NCI-H2107 treated with DMSO at 0.1 percent for 48 hours (cell line): Measurements from ENCODE around the gene RASGRP4.
"Not testable (repeated sequence)": the region's sequence is repeated elsewhere in the genome, so short reads cannot be mapped to it uniquely, and the experiment has no call there.

Experiments
- DNase-seq: peaks from one replicate; lab custom pipeline; 2025; ENCODE audit not compliant: unreplicated experiment; lab: John Stamatoyannopoulos, UW

The RASGRP4 gene

DNA sequence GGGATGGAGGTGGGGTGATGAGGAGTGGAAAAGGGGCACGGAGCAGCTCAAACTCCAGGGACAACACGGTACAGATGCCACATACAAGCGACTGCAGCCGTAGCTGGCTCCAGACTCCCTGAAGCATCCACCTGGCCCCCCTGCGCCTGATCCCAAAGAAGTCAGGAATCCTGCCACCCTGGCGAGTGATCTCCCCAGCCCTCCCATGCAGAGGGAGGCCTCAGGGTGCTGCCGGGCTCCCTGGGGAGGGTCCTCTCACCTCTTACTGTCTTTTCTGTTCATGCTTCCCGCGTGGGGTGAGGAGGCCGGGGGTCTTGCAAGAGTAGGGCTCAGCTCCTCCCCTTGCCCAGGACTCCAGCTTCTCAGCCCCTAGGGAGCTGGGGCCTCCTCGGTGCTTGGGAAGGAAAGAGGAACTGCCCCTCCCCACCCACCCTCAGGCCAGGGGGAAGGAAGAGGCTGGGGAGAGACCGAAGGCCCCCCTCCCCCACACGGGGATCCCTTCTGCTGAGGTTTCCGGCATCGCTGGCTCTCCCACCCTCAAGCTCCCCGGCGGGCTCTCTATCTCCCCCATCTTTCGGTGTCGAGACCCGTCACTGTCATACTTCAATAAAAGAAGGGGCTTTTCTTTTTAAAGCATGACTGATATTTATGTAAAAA is at the start of gene RASGRP4:
Gene RASGRP4 (minus strand): TSS at position 410 of the 657 bp plus-strand sequence. CDS start 128 bp downstream, at position 282.
- DNase-seq: no peak

- no peak for DNase-seq
These were observed 49.2 kb upstream of the RASGRP4 start for GRCh38 chr19:38475176-38475575.

DNA sequence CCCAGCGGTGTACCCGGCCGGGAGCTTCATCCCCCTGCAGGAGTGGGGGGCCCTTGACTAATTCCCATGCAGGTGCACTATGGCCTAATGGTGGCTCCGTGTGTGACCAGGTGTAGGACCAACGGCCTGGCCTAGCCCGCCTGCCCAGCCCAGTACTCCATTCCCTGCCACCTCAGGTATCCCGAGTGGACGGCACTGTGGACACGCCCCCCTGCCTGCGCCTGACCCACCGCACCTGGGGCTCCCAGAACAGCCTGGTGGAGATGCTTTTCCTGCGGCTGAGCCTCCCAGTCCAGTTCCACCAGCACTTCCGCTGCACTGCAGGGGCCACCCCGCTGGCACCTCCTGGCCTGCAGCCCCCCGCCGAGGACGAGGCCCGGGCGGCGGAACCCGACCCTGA is 47.2 kb upstream of the RASGRP4 start:
- DNase-seq: no peak

GRCh38 chr19:38472725-38473124 is 46.7 kb upstream of the RASGRP4 start:
- not testable (repeated sequence) for DNase-seq

- no peak for DNase-seq
These were observed 44.9 kb upstream of the RASGRP4 start for GRCh38 chr19:38470788-38471480.

DNA sequence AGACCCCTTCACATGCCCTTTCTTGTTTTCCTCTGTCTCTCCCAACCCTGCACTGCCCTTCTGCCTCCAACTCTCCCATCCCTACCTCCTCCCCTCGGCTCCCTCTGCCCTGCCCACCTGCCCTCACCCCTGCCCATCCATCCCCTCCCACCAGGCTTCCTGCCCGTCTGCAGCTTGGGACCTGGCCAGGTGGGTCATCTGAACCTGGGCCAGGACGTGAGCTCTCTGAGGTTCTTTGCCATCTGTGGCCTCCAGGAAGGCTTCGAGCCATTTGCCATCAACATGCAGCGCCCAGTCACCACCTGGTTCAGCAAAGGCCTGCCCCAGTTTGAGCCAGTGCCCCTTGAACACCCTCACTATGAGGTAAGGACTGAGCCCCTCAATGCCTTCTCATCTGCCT is 43.1 kb upstream of the RASGRP4 start:
- no peak for DNase-seq

DNA sequence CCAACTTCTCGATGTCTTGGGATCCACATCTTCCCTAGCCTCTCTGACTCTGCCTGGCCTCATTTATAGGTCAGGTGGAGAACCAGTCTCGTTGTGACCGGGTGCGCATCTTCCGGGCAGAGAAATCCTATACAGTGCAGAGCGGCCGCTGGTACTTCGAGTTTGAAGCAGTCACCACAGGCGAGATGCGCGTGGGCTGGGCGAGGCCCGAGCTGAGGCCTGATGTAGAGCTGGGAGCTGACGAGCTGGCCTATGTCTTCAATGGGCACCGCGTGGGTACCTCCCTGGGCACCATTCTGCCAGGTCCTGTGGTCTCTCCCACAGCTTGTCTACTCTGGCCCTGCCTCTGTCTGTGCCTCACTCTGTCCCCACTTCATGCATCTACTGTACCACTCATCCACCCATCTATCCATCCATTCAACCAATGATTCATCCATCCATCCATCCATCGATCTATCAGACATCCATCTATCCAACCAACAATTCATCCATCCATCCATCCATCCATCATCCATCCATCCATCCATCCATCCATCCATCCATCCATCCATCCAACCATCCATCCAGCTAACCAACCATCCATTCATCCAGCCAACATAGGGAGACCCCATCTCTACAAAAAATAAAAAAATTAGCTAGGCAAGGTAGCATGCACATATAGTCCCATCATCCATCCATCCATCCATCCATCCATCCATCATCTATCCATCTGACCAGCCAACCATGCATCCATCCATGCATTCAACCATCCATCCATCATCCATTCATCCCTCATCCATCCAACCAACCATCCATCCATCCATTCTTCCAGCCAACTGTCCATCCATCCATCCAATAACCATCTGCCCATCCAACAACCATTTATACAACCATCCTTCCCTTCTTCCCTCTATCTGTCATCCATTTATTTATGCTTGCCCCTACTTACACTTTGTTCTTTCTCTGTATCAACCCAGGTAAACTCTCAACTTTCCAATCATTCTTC is 41.8 kb upstream of the RASGRP4 start:
- DNase-seq: no peak

DNA sequence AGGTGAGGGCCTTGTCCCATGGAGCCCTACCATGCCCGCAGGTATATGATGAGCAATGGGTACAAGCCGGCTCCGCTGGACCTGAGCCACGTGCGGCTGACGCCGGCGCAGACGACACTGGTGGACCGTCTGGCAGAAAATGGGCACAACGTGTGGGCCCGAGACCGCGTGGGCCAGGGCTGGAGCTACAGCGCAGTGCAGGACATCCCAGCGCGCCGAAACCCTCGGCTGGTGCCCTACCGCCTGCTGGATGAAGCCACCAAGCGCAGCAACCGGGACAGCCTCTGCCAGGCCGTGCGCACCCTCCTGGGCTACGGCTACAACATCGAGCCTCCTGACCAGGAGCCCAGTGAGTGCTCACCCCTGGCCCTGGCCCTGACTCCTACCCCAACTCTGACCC is 40.0 kb upstream of the RASGRP4 start:
- DNase-seq: no peak

DNA sequence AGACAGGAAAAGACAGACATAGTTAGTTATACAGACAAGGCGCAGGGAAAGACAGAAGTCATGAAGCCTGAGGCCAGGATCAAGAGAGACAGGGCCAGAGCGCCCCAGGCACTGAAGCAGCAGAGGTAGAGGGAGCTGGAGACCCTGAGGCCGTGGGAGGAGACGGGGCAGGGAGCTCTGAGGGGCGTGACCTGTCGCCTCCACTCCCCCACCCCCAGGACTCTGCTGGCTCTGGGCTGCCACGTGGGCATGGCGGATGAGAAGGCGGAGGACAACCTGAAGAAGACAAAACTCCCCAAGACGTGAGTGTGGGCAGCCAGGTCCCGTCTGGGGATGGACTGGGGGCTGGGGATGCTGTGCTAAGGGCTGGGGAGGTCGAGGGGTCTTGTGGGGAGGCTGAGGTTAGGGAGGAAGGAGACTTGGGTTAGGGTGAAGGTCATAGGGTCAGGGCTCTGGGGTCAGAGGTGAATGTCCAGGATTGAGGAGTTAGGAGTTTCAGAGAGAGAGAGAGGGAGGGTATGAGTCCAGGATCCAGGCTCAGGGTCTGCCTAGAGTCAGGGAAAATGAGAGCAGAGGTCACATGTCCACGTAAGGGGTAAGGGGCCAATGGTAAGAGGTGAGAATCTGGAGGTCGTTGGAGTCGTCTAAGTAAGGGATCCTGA is 38.5 kb upstream of the RASGRP4 start:
- no peak for DNase-seq

DNA sequence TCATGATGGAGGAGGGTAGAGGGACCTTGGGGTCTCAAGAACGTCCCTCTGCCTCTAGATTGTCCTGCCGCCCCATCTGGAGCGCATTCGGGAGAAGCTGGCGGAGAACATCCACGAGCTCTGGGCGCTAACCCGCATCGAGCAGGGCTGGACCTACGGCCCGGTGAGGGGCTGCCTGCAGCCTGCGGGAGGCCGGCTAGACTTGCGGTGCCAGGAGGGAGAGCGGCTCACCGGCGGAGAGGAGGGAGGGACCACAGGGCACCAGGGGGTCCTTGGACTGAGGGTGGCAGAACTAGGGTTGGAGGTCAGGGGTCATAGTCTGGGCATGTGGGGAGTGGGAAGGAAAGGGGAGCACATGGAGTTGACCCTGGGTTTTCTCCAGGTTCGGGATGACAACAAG is 37.3 kb upstream of the RASGRP4 start:
- no peak for DNase-seq

GRCh38 chr19:38458991-38459390 is 33.0 kb upstream of the RASGRP4 start:
- DNase-seq: no peak

- no peak for DNase-seq
These were observed 31.8 kb upstream of the RASGRP4 start for GRCh38 chr19:38457690-38458405.

DNA sequence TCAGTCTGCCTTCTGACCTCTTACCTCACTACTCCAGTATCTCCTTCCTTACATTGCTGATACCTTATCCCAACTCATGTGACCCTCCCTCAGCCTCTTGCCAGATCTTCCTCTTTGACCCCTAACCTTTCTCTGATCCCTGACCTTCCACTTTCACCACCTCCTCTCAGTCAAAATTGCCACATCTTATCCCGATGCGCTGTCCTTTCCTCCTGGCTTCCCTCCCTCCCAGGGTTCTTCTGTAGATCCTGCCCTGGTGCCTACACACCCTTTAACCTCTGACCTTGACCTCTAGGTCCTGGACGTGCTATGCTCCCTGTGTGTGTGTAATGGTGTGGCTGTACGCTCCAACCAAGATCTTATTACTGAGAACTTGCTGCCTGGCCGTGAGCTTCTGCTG is 31.2 kb upstream of the RASGRP4 start:
- DNase-seq: no peak

DNA sequence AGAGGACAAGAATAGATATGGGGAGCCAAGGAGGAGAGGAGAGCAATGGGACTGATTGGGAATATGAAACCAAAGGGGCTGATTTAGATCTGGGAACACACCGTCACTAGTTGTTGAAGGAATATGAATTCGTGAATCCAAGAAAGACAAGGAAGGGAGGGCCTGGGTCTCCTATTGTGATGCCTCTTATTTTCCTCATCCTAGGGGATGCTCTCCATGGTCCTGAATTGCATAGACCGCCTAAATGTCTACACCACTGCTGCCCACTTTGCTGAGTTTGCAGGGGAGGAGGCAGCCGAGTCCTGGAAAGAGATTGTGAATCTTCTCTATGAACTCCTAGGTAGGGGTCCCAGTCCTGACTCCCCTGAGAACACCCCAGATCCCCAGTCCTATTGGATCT is 29.0 kb upstream of the RASGRP4 start:
- DNase-seq: no peak

DNA sequence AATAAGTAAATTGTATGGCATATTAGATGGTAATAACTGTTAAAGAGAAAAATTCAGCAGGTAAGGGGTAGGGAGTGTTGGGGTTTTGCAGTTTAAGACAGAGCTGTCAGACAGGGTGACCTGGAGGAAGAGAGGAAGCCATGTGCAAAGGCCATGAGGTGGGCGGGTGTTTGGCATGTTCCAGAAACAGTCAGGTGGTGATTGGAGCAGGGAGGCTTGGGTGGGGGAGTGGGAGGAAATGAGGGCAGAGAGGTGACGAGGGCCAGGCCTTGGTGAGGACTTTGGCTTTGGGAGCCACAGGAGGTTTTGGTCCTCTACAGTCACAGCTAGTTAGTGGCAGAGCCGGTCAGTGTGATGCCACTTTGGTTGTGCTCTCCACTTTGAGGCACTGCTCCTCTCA is 27.6 kb upstream of the RASGRP4 start:
- DNase-seq: no peak

DNA sequence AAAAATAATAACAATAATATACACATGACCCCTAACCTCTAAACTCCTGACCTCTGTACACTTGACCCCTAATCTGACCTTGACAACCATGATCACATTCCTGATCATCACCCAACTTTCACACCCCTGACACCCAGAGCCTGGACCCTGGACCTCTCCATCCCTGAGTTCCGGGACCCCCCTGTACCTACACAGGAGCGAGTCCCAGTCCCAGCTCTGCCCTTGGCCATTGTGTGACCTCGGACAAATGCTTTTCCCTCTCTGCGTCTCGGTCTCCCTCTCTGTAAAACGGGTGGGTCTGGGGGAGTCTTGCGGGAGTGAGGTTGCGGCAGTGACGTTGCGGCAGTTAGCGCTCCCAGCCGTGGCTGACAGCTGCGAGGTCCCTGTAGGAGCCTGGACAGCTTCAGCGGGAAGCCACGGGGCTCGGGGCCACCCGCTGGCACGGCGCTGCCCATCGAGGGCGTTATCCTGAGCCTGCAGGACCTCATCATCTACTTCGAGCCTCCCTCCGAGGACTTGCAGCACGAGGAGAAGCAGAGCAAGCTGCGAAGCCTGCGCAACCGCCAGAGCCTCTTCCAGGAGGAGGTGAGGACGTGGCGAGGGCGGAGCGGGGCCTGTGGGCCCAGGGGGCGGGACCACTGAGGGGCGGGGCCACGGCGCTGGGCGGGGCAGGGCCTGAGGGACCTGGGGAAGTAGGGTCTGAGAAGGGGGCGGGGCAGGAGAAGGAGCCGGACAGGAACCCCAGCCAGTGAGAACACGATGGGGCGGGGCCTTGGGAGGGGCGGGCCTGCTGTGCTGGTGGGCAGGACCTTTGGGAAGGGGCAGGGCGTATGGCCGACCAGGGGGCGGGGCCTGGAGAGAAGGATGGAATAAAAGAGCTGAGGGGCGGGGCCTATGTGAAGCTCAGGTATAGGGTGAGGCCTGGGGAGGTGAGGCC is 26.7 kb upstream of the RASGRP4 start:
- no peak for DNase-seq

DNA sequence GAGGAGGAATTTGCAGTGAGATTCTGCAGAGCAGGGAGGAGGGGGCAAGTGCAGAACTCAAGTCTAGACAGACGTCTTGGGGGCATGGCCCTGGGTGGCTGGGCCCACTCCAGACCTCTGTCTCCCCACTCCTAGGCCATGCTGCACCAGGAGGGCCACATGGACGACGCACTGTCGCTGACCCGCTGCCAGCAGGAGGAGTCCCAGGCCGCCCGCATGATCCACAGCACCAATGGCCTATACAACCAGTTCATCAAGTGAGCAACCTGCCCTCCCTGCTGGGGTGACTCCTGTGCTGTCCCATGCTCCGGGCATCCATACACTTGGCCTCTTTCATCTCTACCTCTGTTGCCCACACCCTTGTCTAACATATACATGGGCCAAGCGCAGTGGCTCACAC is 25.6 kb upstream of the RASGRP4 start:
- no peak for DNase-seq

DNA sequence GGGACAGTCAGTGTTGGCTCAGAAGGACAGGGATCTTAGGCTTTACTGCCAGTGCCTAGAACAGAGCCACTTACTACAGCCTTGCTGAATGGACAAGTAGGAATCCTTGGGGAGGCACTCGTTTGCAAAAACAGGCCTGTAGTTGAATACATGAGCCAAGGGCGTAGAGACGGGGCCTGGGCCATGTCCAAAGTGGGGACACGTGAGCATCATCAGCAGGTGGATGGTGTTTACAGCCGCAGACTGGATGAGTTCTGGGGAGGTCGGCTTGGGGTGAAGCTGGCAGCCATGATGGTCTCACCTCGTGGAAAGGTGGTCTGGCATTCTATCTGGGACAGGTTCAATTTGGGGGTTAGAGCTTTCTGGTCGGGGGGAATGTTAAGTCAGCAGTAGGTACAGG is 25.0 kb upstream of the RASGRP4 start:
- DNase-seq: no peak

DNA sequence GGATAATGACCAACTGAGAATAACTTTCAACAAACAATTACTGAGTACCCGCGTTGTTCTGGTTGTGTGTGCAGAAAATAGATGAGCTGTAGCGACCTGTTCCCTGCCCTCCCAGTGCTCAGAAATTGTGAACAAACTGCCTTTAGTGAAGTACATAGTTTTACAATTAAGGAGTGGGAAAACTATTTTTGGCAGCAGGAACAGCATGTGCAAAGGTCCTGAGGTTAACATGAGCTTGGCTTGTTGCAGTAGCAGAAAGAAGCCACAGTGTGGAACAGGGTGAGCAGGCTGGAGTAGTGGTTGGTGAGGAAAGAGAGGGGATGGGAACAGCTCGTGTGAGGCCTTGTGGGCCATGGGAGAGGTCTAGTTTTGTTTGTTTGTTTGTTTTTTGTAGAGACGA is 23.5 kb upstream of the RASGRP4 start:
- no peak for DNase-seq
